Measurements from ENCODE around the gene B3GALT6.
A peak's percentile ranks its signal among the peaks of the same experiment; 100 is the strongest.
"Not testable (repeated sequence)": the region's sequence is repeated elsewhere in the genome, so short reads cannot be mapped to it uniquely, and the experiment has no call there.

B3GALT6 gene

GRCh38 chr1:1232208-1232795 lies at the start of gene B3GALT6:
B3GALT6 (plus strand) TSS chr1:1232237; CDS start chr1:1232279, 42 bp downstream.
- no peak for DNase-seq
- in situ Hi-C loops (cut with MboI; ENCODE audit: low pct_unique_long_range_greater_than_20kb, low sequenced_read_pairs) = loop anchor here (25.0 kb wide), 1 partner anchor 95 kb away; no protein-coding TSS in a partner anchor

- in situ Hi-C loops (cut with MboI; ENCODE audit: low pct_unique_long_range_greater_than_20kb, low sequenced_read_pairs) = no loop called here
Observed at GRCh38 chr1:1182491-1183220, 49.4 kb upstream of the B3GALT6 start.

GRCh38 chr1:1183221-1183747 lies 48.8 kb upstream of the B3GALT6 start:
- no peak for DNase-seq
- in situ Hi-C loops (cut with MboI; ENCODE audit: low pct_unique_long_range_greater_than_20kb, low sequenced_read_pairs) = no loop called here

More at GRCh38 chr1:1182491-1183220, 49.4 kb upstream of the B3GALT6 start:
- DNase-seq = no peak

- no peak for DNase-seq
- in situ Hi-C loops (cut with MboI; ENCODE audit: low pct_unique_long_range_greater_than_20kb, low sequenced_read_pairs) = no loop called here
Observed at GRCh38 chr1:1183833-1184775, 47.9 kb upstream of the B3GALT6 start.

GRCh38 chr1:1185101-1185765 lies 46.8 kb upstream of the B3GALT6 start:
- no peak for DNase-seq
- in situ Hi-C loops (cut with MboI; ENCODE audit: low pct_unique_long_range_greater_than_20kb, low sequenced_read_pairs) = no loop called here

GRCh38 chr1:1187938-1188337 lies 44.1 kb upstream of the B3GALT6 start:
- in situ Hi-C loops (cut with MboI; ENCODE audit: low pct_unique_long_range_greater_than_20kb, low sequenced_read_pairs) = no loop called here
- DNase-seq = no peak

GRCh38 chr1:1189111-1189510 lies 42.9 kb upstream of the B3GALT6 start:
- in situ Hi-C loops (cut with MboI; ENCODE audit: low pct_unique_long_range_greater_than_20kb, low sequenced_read_pairs) = no loop called here
- DNase-seq = peak; percentile 27

GRCh38 chr1:1191734-1192133 lies 40.3 kb upstream of the B3GALT6 start:
- DNase-seq = no peak
- in situ Hi-C loops (cut with MboI; ENCODE audit: low pct_unique_long_range_greater_than_20kb, low sequenced_read_pairs) = no loop called here

- in situ Hi-C loops (cut with MboI; ENCODE audit: low pct_unique_long_range_greater_than_20kb, low sequenced_read_pairs) = no loop called here
Observed at GRCh38 chr1:1194723-1195122, 37.3 kb upstream of the B3GALT6 start.

GRCh38 chr1:1195726-1196125 lies 36.3 kb upstream of the B3GALT6 start:
- DNase-seq; in situ Hi-C loops (cut with MboI; ENCODE audit: low pct_unique_long_range_greater_than_20kb, low sequenced_read_pairs): not testable (repeated sequence)

More at GRCh38 chr1:1194723-1195122, 37.3 kb upstream of the B3GALT6 start:
- no peak for DNase-seq

GRCh38 chr1:1196431-1197187 lies 35.4 kb upstream of the B3GALT6 start:
- in situ Hi-C loops (cut with MboI; ENCODE audit: low pct_unique_long_range_greater_than_20kb, low sequenced_read_pairs) = no loop called here
- no peak for DNase-seq

GRCh38 chr1:1197188-1197500 lies 34.9 kb upstream of the B3GALT6 start:
- in situ Hi-C loops (cut with MboI; ENCODE audit: low pct_unique_long_range_greater_than_20kb, low sequenced_read_pairs) = no loop called here
- DNase-seq = no peak

- in situ Hi-C loops (cut with MboI; ENCODE audit: low pct_unique_long_range_greater_than_20kb, low sequenced_read_pairs) = no loop called here
- no peak for DNase-seq
Observed at GRCh38 chr1:1197551-1198422, 34.2 kb upstream of the B3GALT6 start.

- in situ Hi-C loops (cut with MboI; ENCODE audit: low pct_unique_long_range_greater_than_20kb, low sequenced_read_pairs) = no loop called here
- DNase-seq = no peak
Observed at GRCh38 chr1:1198423-1199140, 33.5 kb upstream of the B3GALT6 start.

GRCh38 chr1:1199141-1199960 lies 32.7 kb upstream of the B3GALT6 start:
- in situ Hi-C loops (cut with MboI; ENCODE audit: low pct_unique_long_range_greater_than_20kb, low sequenced_read_pairs) = no loop called here
- no peak for DNase-seq

Measured in KBM-7 (cell line).